Endothelial cell of umbilical vein (primary cell): ENCODE measurements around the gene GAGE12G. TPM values are rescaled to one million over a fixed set of nuclear protein-coding genes. Genes with fewer than 3 reads are reported as not detected.
"Not testable (repeated sequence)": the region's sequence is repeated elsewhere in the genome, so short reads cannot be mapped to it uniquely, and the experiment has no call there.

Source experiments
- BruUV-seq: library from RNA; stranded (reverse); fragments of 400-500 nt; replicated peaks from 2 replicates; lab custom pipeline; 2021; lab: Mats Ljungman, UMichigan
- CTCF ChIA-PET: fragments of 300-600, 350-600 bp; sonication (Branson Sonifier 250); formaldehyde crosslinking; loops from one replicate; lab custom pipeline; 2021; ENCODE audit warnings: antibody characterized with exemption, inconsistent platforms; lab: Charles Lee
- POLR2A ChIA-PET: fragments of 300-600, 350-600 bp; sonication (Branson Sonifier 250); formaldehyde crosslinking; loops from one replicate; lab custom pipeline; 2021; ENCODE audit warnings: antibody characterized with exemption, inconsistent platforms; lab: Charles Lee
- DNase-seq: peaks from one replicate; pipeline ENCODE4 v3.0.0-alpha.2; 2011; ENCODE audit warnings: low read depth, low spot score
- FAIRE-seq: peaks from 2 replicates; lab custom pipeline; 2011; peaks lifted over from hg19 to GRCh38; lab: Jason Lieb, UNC
- H2AFZ ChIP-seq: 2 replicates; pipeline ENCODE4 v1.6.0; 2012; ENCODE audit warnings: low read depth, low read length, control low read depth, inconsistent platforms
- H3K27ac ChIP-seq: 2 replicates; pipeline ENCODE4 v1.5.1; 2011; ENCODE audit warnings: low read depth, mild to moderate bottlenecking, control low read depth, low read length, moderate library complexity; ENCODE audit not compliant: insufficient read depth
- H3K27me3 ChIP-seq, 2 experiments: 2 replicates each; pipeline versions ENCODE4 v1.6.0 to v1.6.1; 2011; ENCODE audit warnings: low read length in 2 of 2, mixed read lengths in 1 of 2; ENCODE audit not compliant: control insufficient read depth in 2 of 2, insufficient read depth in 2 of 2
- H3K36me3 ChIP-seq, 2 experiments: 2 replicates in 1 of 2; 3 replicates in 1 of 2; pipeline ENCODE4 v1.5.1; 2011; ENCODE audit warnings: low read length in 2 of 2, mild to moderate bottlenecking in 1 of 2, moderate library complexity in 1 of 2; ENCODE audit not compliant: control insufficient read depth in 2 of 2, insufficient read depth in 2 of 2; ENCODE audit errors: extremely low read depth in 1 of 2
- H3K4me1 ChIP-seq: 3 replicates; pipeline ENCODE4 v1.5.1; 2011; ENCODE audit warnings: mild to moderate bottlenecking, low read length; ENCODE audit not compliant: control insufficient read depth, insufficient read depth; ENCODE audit errors: extremely low read depth
- H3K4me2 ChIP-seq: 2 replicates; pipeline ENCODE4 v1.6.1; 2011; ENCODE audit warnings: low read length, control low read depth, mixed read lengths; ENCODE audit not compliant: insufficient read depth
- H3K4me3 ChIP-seq, 3 experiments: fragments of 200-600 bp in 1 of 3; sonication (generic), shearing (Covaris generic) in 1 of 3; replicated peaks in 1 of 3; 2 replicates each; pipeline ENCODE4 v1.5.1; 2011 to 2016; ENCODE audit warnings: control low read depth in 3 of 3, low read length in 3 of 3, mild to moderate bottlenecking in 2 of 3, inconsistent platforms in 1 of 3, low read depth in 1 of 3, moderate library complexity in 1 of 3; ENCODE audit not compliant: insufficient read depth in 1 of 3
- H3K79me2 ChIP-seq: 2 replicates; pipeline ENCODE4 v1.6.0; 2012; ENCODE audit warnings: low read length, inconsistent platforms; ENCODE audit not compliant: control insufficient read depth, insufficient read depth
- H3K9ac ChIP-seq: replicated peaks from 2 replicates; pipeline ENCODE3; 2011; ENCODE audit warnings: low read length, control low read depth; ENCODE audit not compliant: insufficient read depth; ENCODE audit errors: extremely low read depth
- H3K9me1 ChIP-seq: replicated peaks from 3 replicates; pipeline ENCODE4 v1.6.0; 2011; ENCODE audit warnings: mild to moderate bottlenecking, low read length; ENCODE audit not compliant: control insufficient read depth, insufficient read depth; ENCODE audit errors: extremely low read depth
- H3K9me3 ChIP-seq: replicated peaks from 2 replicates; pipeline ENCODE4 v1.5.1; 2012; ENCODE audit warnings: low read length, inconsistent platforms; ENCODE audit not compliant: control insufficient read depth, insufficient read depth
- H4K20me1 ChIP-seq: replicated peaks from 2 replicates; pipeline ENCODE3; 2011; ENCODE audit warnings: mild to moderate bottlenecking, low read length; ENCODE audit not compliant: control insufficient read depth, insufficient read depth; ENCODE audit errors: extremely low read depth
- dilution Hi-C: fragments of 300-500 bp; cut with MboI; formaldehyde crosslinking; loops from one replicate; pipeline ENCODE4 v1.15.0; 2019; ENCODE audit warnings: low sequenced_read_pairs; ENCODE audit not compliant: extremely low pct_ligation_motif_present
- intact Hi-C: fragments of 100-400 bp; cut with micrococcal nuclease; formaldehyde crosslinking; loops from one replicate; pipeline ENCODE4 v1.10.0; 2022
- polyA plus RNA-seq, 4 experiments: library from polyadenylated mRNA; depleted of rRNA in 3 of 4; stranded (reverse) in 3 of 4; unstranded in 1 of 4; fragments of >200 nt; gene quantifications; 2 replicates each; pipeline versions ENCODE4 v1.2.1 to v1.2.3, GENCODE V29; 2011 to 2012; ENCODE audit warnings: missing spikeins in 1 of 4
- total RNA-seq: library from RNA; stranded (reverse); gene quantifications from 2 replicates; pipeline ENCODE4 v1.2.3, GENCODE V29; 2021

The GAGE12G gene
- total and polyA plus RNA-seq, 2 donors (not counting 3 experiments of a cell fraction or from before 2014, with no cell fraction given): not detected

- H2AFZ ChIP-seq, H3K79me2 ChIP-seq, H3K27me3 ChIP-seq, intact Hi-C loops, CTCF ChIA-PET, H4K20me1 ChIP-seq, FAIRE-seq, H3K9ac ChIP-seq, H3K9me3 ChIP-seq, dilution Hi-C loops, H3K36me3 ChIP-seq, H3K9me1 ChIP-seq, POLR2A ChIA-PET, H3K4me3 ChIP-seq, H3K4me2 ChIP-seq, DNase-seq, H3K4me1 ChIP-seq, H3K27ac ChIP-seq, BruUV-seq: not testable (repeated sequence)
These were observed 19.0 kb downstream of the GAGE12G start, which contains the start of gene GAGE2A for GRCh38 chrX:49589196-49589595. Gene GAGE2A, plus strand, starts transcription at chrX:49589496. Its CDS starts 1,155 bp downstream, at chrX:49590651.

- not testable (repeated sequence) for DNase-seq
These were observed 19.7 kb downstream of the GAGE12G start for GRCh38 chrX:49589769-49590478.

GRCh38 chrX:49590488-49590887 lies 20.3 kb downstream of the GAGE12G start:
- dilution Hi-C loops, FAIRE-seq, H3K9me1 ChIP-seq, H3K9ac ChIP-seq, BruUV-seq, H3K27ac ChIP-seq, POLR2A ChIA-PET, DNase-seq, H3K27me3 ChIP-seq, H3K36me3 ChIP-seq, H4K20me1 ChIP-seq, CTCF ChIA-PET, H2AFZ ChIP-seq, H3K4me2 ChIP-seq, H3K4me1 ChIP-seq, H3K4me3 ChIP-seq, H3K79me2 ChIP-seq, intact Hi-C loops, H3K9me3 ChIP-seq: not testable (repeated sequence)

More at GRCh38 chrX:49589769-49590478, 19.7 kb downstream of the GAGE12G start:
- POLR2A ChIA-PET, dilution Hi-C loops, H2AFZ ChIP-seq, H3K9me3 ChIP-seq, intact Hi-C loops, H3K36me3 ChIP-seq, H3K9ac ChIP-seq, H3K4me2 ChIP-seq, H3K27ac ChIP-seq, BruUV-seq, H3K79me2 ChIP-seq, H3K4me1 ChIP-seq, CTCF ChIA-PET, H3K4me3 ChIP-seq, H4K20me1 ChIP-seq, FAIRE-seq, H3K27me3 ChIP-seq, H3K9me1 ChIP-seq: not testable (repeated sequence)

- dilution Hi-C loops, CTCF ChIA-PET, H3K9ac ChIP-seq, H3K4me3 ChIP-seq, H3K4me1 ChIP-seq, H4K20me1 ChIP-seq, H2AFZ ChIP-seq, H3K27ac ChIP-seq, DNase-seq, H3K79me2 ChIP-seq, POLR2A ChIA-PET, H3K9me1 ChIP-seq, H3K27me3 ChIP-seq, FAIRE-seq, BruUV-seq, H3K4me2 ChIP-seq, H3K36me3 ChIP-seq, intact Hi-C loops, H3K9me3 ChIP-seq: not testable (repeated sequence)
These were observed 28.5 kb downstream of the GAGE12G start, which contains the start of gene GAGE1 for GRCh38 chrX:49598720-49599119. Gene GAGE1, plus strand, starts transcription at chrX:49599020. Its CDS starts 1,155 bp downstream, at chrX:49600175.
